DOHH2 (cell line): ENCODE results near the gene TIMM50.
"Not testable (repeated sequence)": the region's sequence is repeated elsewhere in the genome, so short reads cannot be mapped to it uniquely, and the experiment has no call there.

Experiments used
- H3F3A ChIP-seq: fragments of 200-600 bp; sonication (generic), shearing (Covaris generic); 2 replicates; pipeline ENCODE4 v1.6.0; 2016; ENCODE audit warnings: antibody characterized with exemption, mild to moderate bottlenecking; ENCODE audit not compliant: control insufficient read depth, insufficient read depth
- H3K27ac ChIP-seq: fragments of 200-600 bp; sonication (generic); 2 replicates; pipeline ENCODE4 v1.5.1; 2014; ENCODE audit warnings: low read depth, mild to moderate bottlenecking, low read length, moderate library complexity
- H3K27me3 ChIP-seq: fragments of 200-600 bp; sonication (generic); 2 replicates; pipeline ENCODE4 v1.6.1; 2014; ENCODE audit warnings: mild to moderate bottlenecking, low read length, mixed read lengths; ENCODE audit not compliant: control insufficient read depth
- H3K36me3 ChIP-seq: fragments of 200-600 bp; sonication (generic); 2 replicates; pipeline ENCODE4 v1.6.1; 2014; ENCODE audit warnings: mild to moderate bottlenecking, low read length, moderate library complexity, mixed read lengths; ENCODE audit not compliant: control insufficient read depth
- H3K4me1 ChIP-seq: fragments of 200-600 bp; sonication (generic); 2 replicates; pipeline ENCODE4 v1.6.1; 2014; ENCODE audit warnings: mild to moderate bottlenecking, low read length, mixed read lengths; ENCODE audit not compliant: control insufficient read depth
- H3K4me2 ChIP-seq: fragments of 200-600 bp; sonication (generic); 2 replicates; pipeline ENCODE4 v1.6.0; 2014; ENCODE audit warnings: mild to moderate bottlenecking, low read length, moderate library complexity
- H3K4me3 ChIP-seq: fragments of 200-600 bp; sonication (generic); 2 replicates; pipeline ENCODE4 v1.5.1; 2014; ENCODE audit warnings: mild to moderate bottlenecking, low read length, mixed read lengths
- H3K79me2 ChIP-seq: fragments of 200-600 bp; sonication (generic); 2 replicates; pipeline ENCODE4 v1.6.1; 2014; ENCODE audit warnings: mild to moderate bottlenecking, low read length, mixed read lengths; ENCODE audit not compliant: control insufficient read depth
- H3K9me2 ChIP-seq: fragments of 200-600 bp; sonication (generic); replicated peaks from 2 replicates; pipeline ENCODE4 v1.6.1; 2014; ENCODE audit warnings: mild to moderate bottlenecking, low read length, mixed read lengths; ENCODE audit not compliant: control insufficient read depth
- H3K9me3 ChIP-seq: fragments of 200-600 bp; sonication (generic); 2 replicates; pipeline ENCODE4 v1.6.1; 2014; ENCODE audit warnings: antibody characterized with exemption, low read length, mixed read lengths; ENCODE audit not compliant: control insufficient read depth, insufficient read depth
- H4K20me1 ChIP-seq: fragments of 200-600 bp; sonication (generic); 2 replicates; pipeline ENCODE4 v1.6.0; 2014; ENCODE audit warnings: low read depth, mild to moderate bottlenecking, antibody characterized with exemption, low read length, moderate library complexity; ENCODE audit not compliant: control insufficient read depth, insufficient read depth
- EZH2phosphoT487 ChIP-seq: fragments of 200-600 bp; sonication (generic); IDR thresholded peaks from 2 replicates; pipeline ENCODE4 v1.6.1; 2017; ENCODE audit warnings: borderline replicate concordance, mild to moderate bottlenecking, antibody characterized with exemption, low read length, moderate library complexity, mixed read lengths
- TF ChIP-seq, protein P1 (sequence below): fragments of 200-600 bp; sonication (generic); IDR thresholded peaks from one replicate; pipeline ENCODE4 v1.5.1; 2014; ENCODE audit warnings: antibody characterized with exemption, mild to moderate bottlenecking, low read depth, low read length; ENCODE audit not compliant: poor library complexity, severe bottlenecking

The TIMM50 gene

DNA sequence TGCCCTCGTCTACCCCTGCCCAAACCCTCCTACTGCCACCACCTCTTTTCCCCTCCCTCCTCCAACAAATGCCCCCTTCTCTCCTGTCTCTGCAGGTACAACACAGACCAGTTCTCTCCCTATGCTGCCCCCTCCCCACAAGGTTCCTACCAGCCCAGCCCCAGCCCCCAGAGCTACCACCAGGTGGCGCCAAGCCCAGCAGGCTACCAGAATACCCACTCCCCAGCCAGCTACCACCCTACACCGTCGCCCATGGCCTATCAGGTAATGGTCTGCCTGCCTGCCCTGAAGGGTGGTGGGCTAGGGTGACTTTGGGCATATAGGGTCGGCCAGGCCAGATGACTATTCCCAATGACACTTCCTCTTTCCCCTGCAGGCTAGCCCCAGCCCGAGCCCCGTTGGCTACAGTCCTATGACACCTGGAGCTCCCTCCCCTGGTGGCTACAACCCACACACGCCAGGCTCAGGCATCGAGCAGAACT lies 6.5 kb upstream of the TIMM50 start:
- peaks cover 72% of the 10 kb centered on the region for H3K36me3 ChIP-seq
- TF ChIP-seq, protein P1, sequence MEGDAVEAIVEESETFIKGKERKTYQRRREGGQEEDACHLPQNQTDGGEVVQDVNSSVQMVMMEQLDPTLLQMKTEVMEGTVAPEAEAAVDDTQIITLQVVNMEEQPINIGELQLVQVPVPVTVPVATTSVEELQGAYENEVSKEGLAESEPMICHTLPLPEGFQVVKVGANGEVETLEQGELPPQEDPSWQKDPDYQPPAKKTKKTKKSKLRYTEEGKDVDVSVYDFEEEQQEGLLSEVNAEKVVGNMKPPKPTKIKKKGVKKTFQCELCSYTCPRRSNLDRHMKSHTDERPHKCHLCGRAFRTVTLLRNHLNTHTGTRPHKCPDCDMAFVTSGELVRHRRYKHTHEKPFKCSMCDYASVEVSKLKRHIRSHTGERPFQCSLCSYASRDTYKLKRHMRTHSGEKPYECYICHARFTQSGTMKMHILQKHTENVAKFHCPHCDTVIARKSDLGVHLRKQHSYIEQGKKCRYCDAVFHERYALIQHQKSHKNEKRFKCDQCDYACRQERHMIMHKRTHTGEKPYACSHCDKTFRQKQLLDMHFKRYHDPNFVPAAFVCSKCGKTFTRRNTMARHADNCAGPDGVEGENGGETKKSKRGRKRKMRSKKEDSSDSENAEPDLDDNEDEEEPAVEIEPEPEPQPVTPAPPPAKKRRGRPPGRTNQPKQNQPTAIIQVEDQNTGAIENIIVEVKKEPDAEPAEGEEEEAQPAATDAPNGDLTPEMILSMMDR = peak; percentile 96
- no peak for TF ChIP-seq EZH2phosphoT487

DNA sequence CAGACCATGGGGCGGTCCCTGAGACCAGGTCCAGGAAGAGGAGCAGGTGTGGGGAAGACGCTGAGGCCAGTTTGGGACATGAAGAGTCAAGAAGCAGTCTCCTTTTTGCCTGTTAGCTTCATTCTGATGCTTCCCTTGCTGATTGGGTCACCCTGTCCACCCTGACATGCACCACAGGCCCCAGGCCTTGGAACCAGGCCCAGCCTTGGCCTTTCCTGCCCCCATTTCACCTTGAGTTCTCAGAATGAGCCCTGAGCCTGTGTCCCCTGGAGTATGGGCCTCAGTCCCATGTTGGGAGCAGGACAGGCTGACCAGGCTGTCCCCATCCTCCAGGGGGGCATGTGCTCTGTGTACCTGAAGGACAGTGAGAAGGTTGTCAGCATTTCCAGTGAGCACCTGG lies 4.9 kb upstream of the TIMM50 start:
- Histone ChIP-seq H3K79me2 (peaks cover 1% of the 10 kb centered on the region), H3K4me1 (peaks cover 12% of the 10 kb centered on the region), H3K27me3 (no peaks in the 10 kb centered on the region), H3F3A (peaks cover 7% of the 10 kb centered on the region), H4K20me1 (no peaks in the 10 kb centered on the region), H3K9me3 (no peaks in the 10 kb centered on the region), H3K27ac (no peak overlapping the region), H3K9me2 (no peaks in the 10 kb centered on the region), H3K36me3 (peaks cover 56% of the 10 kb centered on the region), H3K4me2 (no peak overlapping the region), H3K4me3 (no peak overlapping the region)
- TF ChIP-seq, protein P1 = no peak
- no peak for TF ChIP-seq EZH2phosphoT487

More for the DNA sequence above, 6.5 kb upstream of the TIMM50 start:
- H3K27ac ChIP-seq = no peak overlapping the region
- H3K79me2 ChIP-seq = no peaks in the 10 kb centered on the region
- H4K20me1 ChIP-seq = no peaks in the 10 kb centered on the region
- H3K9me2 ChIP-seq = no peaks in the 10 kb centered on the region
- peaks cover 5% of the 10 kb centered on the region for H3F3A ChIP-seq
- no peak overlapping the region for H3K4me3 ChIP-seq
- H3K9me3 ChIP-seq = no peaks in the 10 kb centered on the region
- no peaks in the 10 kb centered on the region; the same call in 1 of the 2 replicates for H3K4me1 ChIP-seq
- no peaks in the 10 kb centered on the region for H3K27me3 ChIP-seq
- no peak overlapping the region for H3K4me2 ChIP-seq

DNA sequence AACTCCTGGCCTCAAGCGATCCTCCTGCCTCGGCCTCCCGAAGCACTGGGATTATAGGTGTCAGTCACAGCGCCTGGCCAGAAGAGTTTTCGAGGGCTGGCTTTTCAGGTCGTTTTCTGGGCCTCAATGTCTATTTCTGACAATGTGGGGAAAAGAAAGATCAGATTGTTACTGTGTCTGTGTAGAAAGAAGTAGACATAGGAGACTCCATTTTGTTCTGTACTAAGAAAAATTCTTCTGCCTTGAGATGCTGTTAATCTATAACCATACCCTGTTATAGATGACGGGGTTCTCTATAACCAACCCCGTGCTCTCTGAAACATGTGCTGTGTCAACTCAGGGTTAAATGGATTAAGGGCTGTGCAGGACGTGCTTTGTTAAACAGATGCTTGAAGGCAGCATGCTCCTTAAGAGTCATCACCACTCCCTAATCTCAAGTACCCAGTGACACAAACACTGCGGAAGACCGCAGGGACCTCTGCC lies 1.3 kb upstream of the TIMM50 start:
- H3K9me3 ChIP-seq = not testable (repeated sequence)

DNA sequence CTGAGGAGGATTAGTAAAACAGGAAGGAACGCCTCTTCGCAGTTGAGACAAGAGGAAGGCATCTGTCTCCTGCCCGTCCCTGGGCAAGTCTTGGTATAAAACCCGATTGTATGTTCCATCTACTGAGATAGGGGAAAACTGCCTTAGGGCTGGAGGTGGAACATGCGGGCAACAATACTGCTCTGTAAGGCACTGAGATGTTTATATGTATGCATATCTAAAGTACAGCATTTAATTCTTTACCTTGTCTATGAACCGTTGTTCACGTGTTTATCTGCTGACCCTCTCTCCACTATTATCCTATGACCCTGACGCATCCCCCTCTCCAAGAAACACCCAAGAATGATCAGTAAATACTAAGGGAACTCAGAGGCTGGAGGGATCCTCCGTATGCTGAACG lies 722 bp upstream of the TIMM50 start:
- Histone ChIP-seq H3K79me2 (peaks cover 36% of the 10 kb centered on the region), H3K27ac (peak overlapping the region; percentile 48), H3K36me3 (peaks cover 45% of the 10 kb centered on the region), H3K27me3 (no peaks in the 10 kb centered on the region), H3F3A (peaks cover 7% of the 10 kb centered on the region), H3K4me2 (peak overlapping the region; percentile 94), H3K4me1 (peaks cover 20% of the 10 kb centered on the region), H3K4me3 (peak overlapping the region; percentile 90), H3K9me3 (no peaks in the 10 kb centered on the region), H4K20me1 (no peaks in the 10 kb centered on the region), H3K9me2 (no peaks in the 10 kb centered on the region)
- TF ChIP-seq EZH2phosphoT487 = no peak
- TF ChIP-seq, protein P1 = no peak

More for the DNA sequence above, 1.3 kb upstream of the TIMM50 start:
- not testable (repeated sequence) for H3K4me3 ChIP-seq, H3K9me2 ChIP-seq, H3F3A ChIP-seq, H3K27me3 ChIP-seq, H3K27ac ChIP-seq, H4K20me1 ChIP-seq
- H3K4me1 ChIP-seq = peaks cover 20% of the 10 kb centered on the region
- H3K36me3 ChIP-seq = peaks cover 47% of the 10 kb centered on the region
- H3K79me2 ChIP-seq = peaks cover 34% of the 10 kb centered on the region
- H3K4me2 ChIP-seq = peak overlapping the region; percentile 94
